Endothelial cell of umbilical vein (primary cell): ENCODE data around the gene CHST11. TPM values are rescaled to one million over a fixed set of nuclear protein-coding genes. Genes with fewer than 3 reads are reported as not detected.
"Not testable (repeated sequence)": the region's sequence is repeated elsewhere in the genome, so short reads cannot be mapped to it uniquely, and the experiment has no call there.

Experiments
- BruUV-seq: library from RNA; stranded (reverse); fragments of 400-500 nt; replicated peaks from 2 replicates; lab custom pipeline; 2021; lab: Mats Ljungman, UMichigan
- CTCF ChIA-PET: fragments of 300-600, 350-600 bp; sonication (Branson Sonifier 250); formaldehyde crosslinking; loops from one replicate; lab custom pipeline; 2021; ENCODE audit warnings: antibody characterized with exemption, inconsistent platforms; lab: Charles Lee
- POLR2A ChIA-PET: fragments of 300-600, 350-600 bp; sonication (Branson Sonifier 250); formaldehyde crosslinking; loops from one replicate; lab custom pipeline; 2021; ENCODE audit warnings: antibody characterized with exemption, inconsistent platforms; lab: Charles Lee
- DNase-seq: peaks from one replicate; pipeline ENCODE4 v3.0.0-alpha.2; 2011; ENCODE audit warnings: low read depth, low spot score
- FAIRE-seq: peaks from 2 replicates; lab custom pipeline; 2011; peaks lifted over from hg19 to GRCh38; lab: Jason Lieb, UNC
- H2AFZ ChIP-seq: 2 replicates; pipeline ENCODE4 v1.6.0; 2012; ENCODE audit warnings: low read depth, low read length, control low read depth, inconsistent platforms
- H3K27ac ChIP-seq: 2 replicates; pipeline ENCODE4 v1.5.1; 2011; ENCODE audit warnings: low read depth, mild to moderate bottlenecking, control low read depth, low read length, moderate library complexity; ENCODE audit not compliant: insufficient read depth
- H3K27me3 ChIP-seq, 2 experiments: 2 replicates each; pipeline versions ENCODE4 v1.6.0 to v1.6.1; 2011; ENCODE audit warnings: low read length in 2 of 2, mixed read lengths in 1 of 2; ENCODE audit not compliant: control insufficient read depth in 2 of 2, insufficient read depth in 2 of 2
- H3K36me3 ChIP-seq, 2 experiments: 2 replicates in 1 of 2; 3 replicates in 1 of 2; pipeline ENCODE4 v1.5.1; 2011; ENCODE audit warnings: low read length in 2 of 2, mild to moderate bottlenecking in 1 of 2, moderate library complexity in 1 of 2; ENCODE audit not compliant: control insufficient read depth in 2 of 2, insufficient read depth in 2 of 2; ENCODE audit errors: extremely low read depth in 1 of 2
- H3K4me1 ChIP-seq: 3 replicates; pipeline ENCODE4 v1.5.1; 2011; ENCODE audit warnings: mild to moderate bottlenecking, low read length; ENCODE audit not compliant: control insufficient read depth, insufficient read depth; ENCODE audit errors: extremely low read depth
- H3K4me2 ChIP-seq: 2 replicates; pipeline ENCODE4 v1.6.1; 2011; ENCODE audit warnings: low read length, control low read depth, mixed read lengths; ENCODE audit not compliant: insufficient read depth
- H3K4me3 ChIP-seq, 3 experiments: fragments of 200-600 bp in 1 of 3; sonication (generic), shearing (Covaris generic) in 1 of 3; replicated peaks in 1 of 3; 2 replicates each; pipeline ENCODE4 v1.5.1; 2011 to 2016; ENCODE audit warnings: control low read depth in 3 of 3, low read length in 3 of 3, mild to moderate bottlenecking in 2 of 3, inconsistent platforms in 1 of 3, low read depth in 1 of 3, moderate library complexity in 1 of 3; ENCODE audit not compliant: insufficient read depth in 1 of 3
- H3K79me2 ChIP-seq: 2 replicates; pipeline ENCODE4 v1.6.0; 2012; ENCODE audit warnings: low read length, inconsistent platforms; ENCODE audit not compliant: control insufficient read depth, insufficient read depth
- H3K9ac ChIP-seq: replicated peaks from 2 replicates; pipeline ENCODE3; 2011; ENCODE audit warnings: low read length, control low read depth; ENCODE audit not compliant: insufficient read depth; ENCODE audit errors: extremely low read depth
- H3K9me1 ChIP-seq: replicated peaks from 3 replicates; pipeline ENCODE4 v1.6.0; 2011; ENCODE audit warnings: mild to moderate bottlenecking, low read length; ENCODE audit not compliant: control insufficient read depth, insufficient read depth; ENCODE audit errors: extremely low read depth
- H3K9me3 ChIP-seq: replicated peaks from 2 replicates; pipeline ENCODE4 v1.5.1; 2012; ENCODE audit warnings: low read length, inconsistent platforms; ENCODE audit not compliant: control insufficient read depth, insufficient read depth
- H4K20me1 ChIP-seq: replicated peaks from 2 replicates; pipeline ENCODE3; 2011; ENCODE audit warnings: mild to moderate bottlenecking, low read length; ENCODE audit not compliant: control insufficient read depth, insufficient read depth; ENCODE audit errors: extremely low read depth
- EZH2 ChIP-seq: IDR thresholded peaks from 2 replicates; pipeline ENCODE4 v1.6.1; 2012; ENCODE audit warnings: borderline replicate concordance, low read depth, mild to moderate bottlenecking, moderate library complexity, low read length, inconsistent platforms; ENCODE audit not compliant: severe bottlenecking
- FOS ChIP-seq: IDR thresholded peaks from 2 replicates; pipeline ENCODE4 v1.6.1; 2011; ENCODE audit warnings: mild to moderate bottlenecking, low read length, moderate library complexity, borderline replicate concordance; ENCODE audit not compliant: insufficient read depth
- GATA2 ChIP-seq: IDR thresholded peaks from 2 replicates; pipeline ENCODE4 v1.7.0; 2011; ENCODE audit warnings: low read depth, mild to moderate bottlenecking, moderate library complexity, mixed read lengths, low read length; ENCODE audit not compliant: insufficient read length, insufficient read depth
- JUN ChIP-seq: IDR thresholded peaks from 2 replicates; pipeline ENCODE4 v1.6.1; 2011; ENCODE audit warnings: borderline replicate concordance, low read depth; ENCODE audit not compliant: insufficient read length, insufficient read depth
- MAX ChIP-seq: IDR thresholded peaks from 2 replicates; pipeline ENCODE4 v1.6.1; 2011; ENCODE audit not compliant: insufficient read depth, insufficient read length
- MYC ChIP-seq: IDR thresholded peaks from one replicate; pipeline ENCODE4 v1.6.1; 2011; ENCODE audit warnings: mild to moderate bottlenecking, low read depth, low read length
- POLR2A ChIP-seq: IDR thresholded peaks from 2 replicates; pipeline ENCODE4 v1.6.1; 2012; ENCODE audit warnings: low read depth, mild to moderate bottlenecking, control low read depth, low read length
- POLR2AphosphoS5 ChIP-seq: IDR thresholded peaks from 2 replicates; pipeline ENCODE4 v1.6.1; 2012; ENCODE audit warnings: low read depth, mild to moderate bottlenecking, control low read depth, low read length, moderate library complexity; ENCODE audit not compliant: insufficient read depth
- dilution Hi-C: fragments of 300-500 bp; cut with MboI; formaldehyde crosslinking; loops from one replicate; pipeline ENCODE4 v1.15.0; 2019; ENCODE audit warnings: low sequenced_read_pairs; ENCODE audit not compliant: extremely low pct_ligation_motif_present
- intact Hi-C: fragments of 100-400 bp; cut with micrococcal nuclease; formaldehyde crosslinking; loops from one replicate; pipeline ENCODE4 v1.10.0; 2022
- polyA plus RNA-seq, 4 experiments: library from polyadenylated mRNA; depleted of rRNA in 3 of 4; stranded (reverse) in 3 of 4; unstranded in 1 of 4; fragments of >200 nt; gene quantifications; 2 replicates each; pipeline versions ENCODE4 v1.2.1 to v1.2.3, GENCODE V29; 2011 to 2012; ENCODE audit warnings: missing spikeins in 1 of 4
- total RNA-seq: library from RNA; stranded (reverse); gene quantifications from 2 replicates; pipeline ENCODE4 v1.2.3, GENCODE V29; 2021
- TF ChIP-seq, protein P1 (sequence below), 2 donors: IDR thresholded peaks; 1 replicate in 1 of 2; 2 replicates in 1 of 2; pipeline ENCODE4 v1.5.1; 2011; ENCODE audit warnings: low read length in 2 of 2, mild to moderate bottlenecking in 2 of 2, moderate library complexity in 2 of 2, control low read depth in 1 of 2, inconsistent platforms in 1 of 2, low read depth in 1 of 2; ENCODE audit not compliant: insufficient read depth in 1 of 2; ENCODE audit errors: extremely low read depth in 1 of 2

The CHST11 gene
- total and polyA plus RNA-seq, 2 donors (not counting 3 experiments of a cell fraction or from before 2014, with no cell fraction given), result 19.7 to 20.9 TPM

DNA sequence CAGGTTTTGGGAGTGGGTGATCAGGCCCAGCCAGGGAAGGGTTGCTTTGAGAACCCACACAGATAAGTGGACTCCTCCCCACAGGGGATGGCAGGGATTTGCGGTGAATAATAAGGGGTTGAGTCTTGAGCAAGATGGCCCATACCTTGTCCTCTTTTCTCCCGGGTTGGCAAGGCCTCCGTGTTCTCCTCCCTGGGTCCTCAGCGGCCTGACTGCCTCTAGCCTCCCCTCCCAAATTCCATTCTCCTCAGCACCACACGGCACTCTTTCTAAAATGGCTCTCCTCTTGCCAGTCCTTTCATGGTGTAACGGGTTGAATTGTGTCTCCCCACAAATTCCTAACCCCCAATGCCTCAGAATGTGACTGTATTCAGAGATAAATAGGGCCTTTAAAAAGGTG is 70.0 kb downstream of the CHST11 start:
- H3K4me1 ChIP-seq, result peaks cover 17% of the 10 kb centered on the region
- H3K9me1 ChIP-seq, result no peaks in the 10 kb centered on the region
- H3K9ac ChIP-seq, result no peak overlapping the region
- DNase-seq (no peak), FAIRE-seq (no peak)
- no peaks in the 10 kb centered on the region for H4K20me1 ChIP-seq
- CTCF ChIA-PET, result no interaction called here
- no peaks in the 10 kb centered on the region for H3K9me3 ChIP-seq
- H3K4me3 ChIP-seq, result no peak overlapping the region
- no peaks in the 10 kb centered on the region for H3K36me3 ChIP-seq
- TF ChIP-seq POLR2A (no peak), JUN (no peak), GATA2 (no peak), POLR2AphosphoS5 (no peak), MAX (no peak), MYC (no peak), FOS (no peak), EZH2 (no peak)
- TF ChIP-seq, protein P1, sequence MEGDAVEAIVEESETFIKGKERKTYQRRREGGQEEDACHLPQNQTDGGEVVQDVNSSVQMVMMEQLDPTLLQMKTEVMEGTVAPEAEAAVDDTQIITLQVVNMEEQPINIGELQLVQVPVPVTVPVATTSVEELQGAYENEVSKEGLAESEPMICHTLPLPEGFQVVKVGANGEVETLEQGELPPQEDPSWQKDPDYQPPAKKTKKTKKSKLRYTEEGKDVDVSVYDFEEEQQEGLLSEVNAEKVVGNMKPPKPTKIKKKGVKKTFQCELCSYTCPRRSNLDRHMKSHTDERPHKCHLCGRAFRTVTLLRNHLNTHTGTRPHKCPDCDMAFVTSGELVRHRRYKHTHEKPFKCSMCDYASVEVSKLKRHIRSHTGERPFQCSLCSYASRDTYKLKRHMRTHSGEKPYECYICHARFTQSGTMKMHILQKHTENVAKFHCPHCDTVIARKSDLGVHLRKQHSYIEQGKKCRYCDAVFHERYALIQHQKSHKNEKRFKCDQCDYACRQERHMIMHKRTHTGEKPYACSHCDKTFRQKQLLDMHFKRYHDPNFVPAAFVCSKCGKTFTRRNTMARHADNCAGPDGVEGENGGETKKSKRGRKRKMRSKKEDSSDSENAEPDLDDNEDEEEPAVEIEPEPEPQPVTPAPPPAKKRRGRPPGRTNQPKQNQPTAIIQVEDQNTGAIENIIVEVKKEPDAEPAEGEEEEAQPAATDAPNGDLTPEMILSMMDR (IDR thresholded peaks at IDR 0.05; ENCODE audit: extremely low read depth in 1 of 2, insufficient read depth in 1 of 2, low read depth in 1 of 2, low read length in 2 of 2), result no peak
- POLR2A ChIA-PET, result no interaction called here
- no peak overlapping the region for H3K4me2 ChIP-seq
- no peak overlapping the region for H2AFZ ChIP-seq
- H3K79me2 ChIP-seq, result peaks cover 23% of the 10 kb centered on the region
- intact Hi-C loops (no loop called here), dilution Hi-C loops (no loop called here)
- BruUV-seq, result no TSS peak
- no peak overlapping the region for H3K27ac ChIP-seq
- H3K27me3 ChIP-seq, result no peaks in the 10 kb centered on the region

DNA sequence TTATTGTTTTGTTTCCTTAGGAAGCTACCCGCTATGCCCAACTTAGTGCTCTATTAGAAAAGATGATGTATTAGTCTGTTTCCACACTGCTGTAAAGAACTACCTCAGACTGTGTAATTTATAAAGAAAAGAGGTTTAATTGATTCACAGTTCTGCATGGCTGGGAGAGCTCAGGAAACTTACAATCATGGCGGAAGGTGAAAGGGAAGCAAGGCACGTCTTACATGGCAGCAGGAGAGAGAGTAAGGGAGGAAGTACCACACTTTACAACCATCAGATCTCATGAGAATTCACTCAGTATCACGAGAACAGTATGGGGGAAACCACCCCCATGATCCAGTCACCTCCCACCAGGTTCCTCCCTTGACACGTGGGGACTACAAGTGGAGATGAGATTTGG is 70.9 kb downstream of the CHST11 start:
- FAIRE-seq, BruUV-seq, H3K9me3 ChIP-seq, H4K20me1 ChIP-seq, H3K4me3 ChIP-seq, CTCF ChIA-PET, H3K9me1 ChIP-seq, intact Hi-C loops, H3K4me2 ChIP-seq, H3K36me3 ChIP-seq, H2AFZ ChIP-seq, H3K27me3 ChIP-seq, H3K27ac ChIP-seq, H3K9ac ChIP-seq, DNase-seq, POLR2A ChIA-PET, dilution Hi-C loops: not testable (repeated sequence)
- H3K79me2 ChIP-seq, result peaks cover 18% of the 10 kb centered on the region
- H3K4me1 ChIP-seq, result peaks cover 13% of the 10 kb centered on the region
